GOT3 (cell line): ENCODE data around the gene PROSER2.

Experiments
- DNase-seq: peaks from one replicate; lab custom pipeline; 2025; ENCODE audit warnings: mixed read lengths; lab: John Stamatoyannopoulos, UW

The PROSER2 gene, protein sequence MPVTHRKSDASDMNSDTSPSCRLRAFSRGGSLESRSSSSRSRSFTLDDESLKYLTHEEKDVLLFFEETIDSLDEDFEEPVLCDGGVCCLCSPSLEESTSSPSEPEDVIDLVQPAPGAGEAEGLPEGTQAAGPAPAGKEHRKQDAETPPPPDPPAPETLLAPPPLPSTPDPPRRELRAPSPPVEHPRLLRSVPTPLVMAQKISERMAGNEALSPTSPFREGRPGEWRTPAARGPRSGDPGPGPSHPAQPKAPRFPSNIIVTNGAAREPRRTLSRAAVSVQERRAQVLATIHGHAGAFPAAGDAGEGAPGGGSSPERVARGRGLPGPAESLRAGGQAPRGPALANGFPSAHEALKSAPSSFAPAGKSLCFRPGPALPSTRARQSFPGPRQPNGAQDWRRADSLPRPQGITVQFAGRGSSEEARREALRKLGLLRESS

DNA sequence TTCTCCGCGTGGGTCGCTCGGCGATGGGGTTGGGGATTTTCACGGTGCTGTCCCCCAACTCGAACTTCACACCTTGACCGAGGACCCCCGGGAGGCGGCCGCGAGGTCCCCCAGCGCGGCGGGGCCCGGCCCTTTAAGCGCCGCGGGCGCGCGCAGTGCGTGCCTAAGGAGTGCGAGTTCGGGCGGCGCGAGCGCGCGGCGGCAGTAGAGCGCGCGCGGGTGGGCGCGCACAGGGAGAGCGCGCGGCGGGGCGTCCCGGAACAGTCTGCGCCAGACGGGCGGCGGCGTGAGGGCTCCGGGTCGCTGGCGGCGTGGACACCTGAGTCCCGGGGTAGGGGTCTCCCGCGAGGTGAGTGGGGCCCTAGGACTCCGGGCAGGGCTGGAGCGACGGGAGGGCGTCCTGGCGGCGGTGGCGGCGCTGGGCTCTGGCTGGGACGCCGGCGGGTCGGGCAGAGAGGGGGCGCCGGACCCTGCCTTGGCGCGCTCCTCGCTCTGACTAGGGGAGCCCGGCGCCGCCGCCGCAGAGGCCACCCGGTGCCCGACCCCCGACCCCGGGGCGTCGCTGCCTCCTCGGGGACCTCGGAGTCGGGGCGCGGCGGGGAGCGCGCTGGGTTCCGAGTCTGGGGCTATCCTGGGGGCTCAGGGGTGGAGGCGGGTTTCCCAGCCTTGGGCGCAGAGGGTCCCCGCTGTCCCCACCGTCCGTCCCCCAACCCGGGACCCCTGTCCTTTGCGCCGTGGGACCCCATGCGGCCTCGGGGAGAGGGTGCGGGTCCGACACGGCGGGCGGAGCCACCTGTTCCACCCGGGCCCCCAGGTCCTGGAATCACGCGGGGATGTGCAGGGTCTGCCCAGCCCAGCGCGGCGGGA is at the start of gene PROSER2:
Gene PROSER2 (plus strand): TSS at position 235 of the 867 bp plus-strand sequence. CDS start 28,722 bp downstream, outside the sequence.
- DNase-seq = no peak

DNA sequence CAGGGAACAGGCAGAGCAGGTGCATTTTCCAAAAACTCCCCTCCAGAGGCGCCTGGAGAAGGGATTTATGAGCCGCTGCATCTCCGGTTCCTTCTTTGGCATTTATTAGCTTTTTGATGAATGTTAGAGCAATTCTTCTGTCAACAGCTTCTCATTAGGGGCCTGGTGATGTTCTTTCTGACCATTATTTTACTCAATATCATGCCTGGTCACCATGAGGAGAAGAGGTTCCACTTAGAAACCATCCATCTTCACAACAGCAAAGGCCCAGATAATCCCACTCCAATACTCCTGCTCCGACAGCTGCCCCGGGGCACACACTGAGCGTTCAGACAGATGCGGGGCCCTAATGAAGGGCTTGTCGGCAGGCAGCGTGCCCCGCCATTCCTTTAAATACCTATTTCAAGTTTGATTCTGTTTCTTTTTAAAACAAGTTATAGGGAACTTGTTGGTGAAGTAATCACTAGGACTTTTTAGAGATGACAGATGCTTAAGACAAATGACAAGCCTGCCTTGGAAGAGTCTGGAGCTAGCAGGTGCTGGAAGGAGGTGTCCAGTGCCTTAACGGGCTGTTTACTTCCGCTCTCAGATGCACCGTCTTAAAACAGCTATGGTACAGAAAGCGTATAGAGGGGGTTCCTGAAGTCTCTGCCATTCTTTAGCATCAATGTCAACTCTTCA is 49.3 kb upstream of the PROSER2 start:
- no peak for DNase-seq

DNA sequence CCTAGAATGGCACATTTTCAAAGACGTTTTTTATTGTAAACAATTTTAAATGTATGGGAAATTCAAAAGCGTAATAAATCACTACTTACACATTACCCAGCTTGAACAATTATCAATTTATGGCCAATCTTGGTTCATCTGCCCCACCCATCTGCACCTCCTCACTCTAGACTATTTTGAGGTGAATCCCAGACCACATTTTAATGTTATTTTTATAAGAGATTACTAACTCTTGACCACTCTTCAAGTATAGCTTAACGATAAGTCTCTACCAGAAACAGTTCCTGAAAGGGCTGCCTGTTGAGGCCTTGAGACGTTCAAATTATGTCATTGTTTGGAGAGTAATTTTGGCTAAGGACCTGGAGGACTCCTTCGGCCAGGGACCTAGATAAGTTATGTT is 47.7 kb upstream of the PROSER2 start:
- DNase-seq = no peak

DNA sequence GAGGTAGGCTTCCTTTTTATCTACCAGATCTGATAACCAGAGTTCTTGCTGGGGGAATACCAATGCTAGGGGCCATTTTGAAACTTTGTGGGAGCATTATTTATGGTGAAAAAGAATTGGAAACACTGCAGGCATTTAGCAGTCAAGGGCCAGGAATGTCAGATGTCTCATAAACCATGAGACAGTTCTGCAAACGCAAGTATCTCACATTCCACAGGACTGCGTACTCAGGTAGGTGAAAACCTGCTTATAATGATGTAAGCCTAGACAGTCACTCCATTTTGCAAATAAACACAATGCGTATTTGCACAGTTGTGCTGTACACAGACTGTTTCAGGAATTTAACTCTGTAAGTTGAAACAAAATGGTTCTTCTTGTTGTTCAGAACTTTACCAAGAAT is 47.1 kb upstream of the PROSER2 start:
- no peak for DNase-seq

DNA sequence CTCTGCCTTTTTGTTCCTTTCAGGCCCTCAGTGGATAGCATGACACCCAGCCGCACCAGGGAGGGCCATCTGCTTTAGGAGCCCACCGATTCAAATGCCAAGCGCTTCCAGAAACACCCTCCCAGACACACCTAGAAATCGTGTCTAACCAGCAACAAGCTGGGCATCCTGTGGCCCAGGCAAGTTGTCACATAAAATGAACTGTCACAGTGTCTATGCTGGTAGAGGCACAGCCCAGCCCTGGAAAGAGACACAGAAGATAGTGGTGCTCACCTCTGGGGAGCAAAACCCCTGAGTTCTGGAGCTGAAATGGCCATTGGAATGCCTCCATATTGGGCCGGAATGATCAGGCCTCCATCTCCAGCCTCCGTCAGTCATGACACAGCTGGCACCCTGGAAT is 42.0 kb upstream of the PROSER2 start:
- DNase-seq = no peak

DNA sequence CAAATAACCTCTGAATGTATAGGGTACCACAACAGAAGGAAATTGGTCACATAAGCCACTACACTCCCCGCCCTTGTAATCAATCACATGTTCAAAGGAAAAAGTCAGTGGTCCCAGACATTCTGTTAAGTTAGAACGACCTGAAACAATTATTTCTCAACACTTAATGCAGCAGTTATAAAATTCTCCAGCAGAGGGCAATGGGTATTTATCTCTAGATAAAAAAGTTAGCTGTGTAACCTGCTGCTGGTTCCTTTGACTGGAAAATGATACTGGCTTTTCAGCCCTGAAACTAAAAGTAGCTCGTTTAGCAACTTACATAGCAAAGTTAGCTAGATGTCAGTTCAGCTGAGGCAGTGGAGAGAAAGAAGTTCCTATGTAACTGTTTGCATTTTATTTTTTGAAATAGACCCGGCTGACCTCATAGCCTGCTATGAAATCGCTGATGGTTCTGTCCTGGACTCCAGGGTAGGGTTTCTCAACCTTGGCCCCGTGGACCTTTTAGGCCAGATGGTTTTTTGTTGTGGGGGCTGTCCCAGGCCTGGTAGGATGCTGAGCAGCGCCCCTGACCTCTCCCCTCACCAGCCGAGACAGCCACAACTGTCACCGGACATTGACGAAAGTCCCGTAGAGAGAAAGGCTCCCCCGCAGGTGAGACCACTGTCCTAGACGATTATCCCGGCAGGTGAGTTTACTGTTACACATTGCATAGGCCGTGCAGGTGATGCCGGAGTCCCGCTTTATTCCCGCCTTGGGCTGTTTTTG is 40.2 kb upstream of the PROSER2 start:
- DNase-seq = no peak

DNA sequence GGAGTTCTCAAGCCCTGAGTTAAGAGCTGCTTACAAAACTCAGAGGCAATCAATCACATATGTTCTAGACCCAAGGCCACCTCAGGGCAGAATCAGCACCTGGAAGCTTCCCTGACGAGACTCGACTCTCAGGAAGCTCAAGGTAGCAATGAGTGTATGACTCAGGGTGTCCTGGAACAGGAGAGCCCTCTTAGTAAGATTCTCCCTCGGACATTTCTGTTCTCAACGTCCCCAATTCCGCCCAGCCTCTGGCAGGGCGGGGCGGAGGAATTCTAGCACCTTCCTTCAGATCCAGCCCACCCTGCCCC is 39.6 kb upstream of the PROSER2 start:
- no peak for DNase-seq

DNA sequence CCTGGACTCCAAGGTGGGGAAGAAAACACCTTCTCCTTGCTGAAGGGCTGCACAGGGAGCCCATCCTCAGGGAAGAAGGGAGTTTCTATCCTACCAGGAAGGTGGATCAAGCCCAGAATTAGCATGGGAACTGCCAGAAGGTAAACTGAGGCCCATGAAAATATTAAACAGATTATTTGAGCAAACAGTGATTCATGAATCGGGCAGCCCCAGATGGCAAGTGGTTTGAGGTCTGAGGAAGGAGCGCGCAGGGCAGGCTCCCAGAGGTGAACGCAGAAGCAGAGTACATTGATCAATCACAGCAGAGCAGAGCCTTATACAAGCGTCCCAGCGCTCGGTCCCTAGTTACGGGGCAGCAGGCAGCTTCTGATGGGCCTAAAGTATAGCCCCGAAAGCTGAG is 35.8 kb upstream of the PROSER2 start:
- DNase-seq = no peak

DNA sequence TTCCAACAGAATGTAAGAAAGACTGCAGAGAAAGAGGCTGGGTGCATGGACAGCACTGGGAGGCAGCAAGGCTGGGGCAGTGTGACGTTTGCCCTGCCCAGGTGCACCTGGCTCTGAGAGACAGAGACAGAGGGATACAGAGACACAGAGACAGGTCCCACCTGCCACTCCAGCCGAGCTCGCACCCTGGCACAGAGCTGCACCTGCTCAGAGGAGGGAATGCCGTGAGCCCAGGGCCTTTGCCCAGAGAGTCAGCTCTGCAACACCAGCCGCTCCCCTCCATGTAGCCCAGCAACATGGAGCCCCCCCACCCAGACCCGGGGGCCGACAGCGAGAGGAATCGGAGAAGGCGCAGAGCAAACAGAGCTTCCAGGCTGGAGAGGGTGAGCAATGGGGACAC is 35.3 kb upstream of the PROSER2 start:
- DNase-seq = no peak

DNA sequence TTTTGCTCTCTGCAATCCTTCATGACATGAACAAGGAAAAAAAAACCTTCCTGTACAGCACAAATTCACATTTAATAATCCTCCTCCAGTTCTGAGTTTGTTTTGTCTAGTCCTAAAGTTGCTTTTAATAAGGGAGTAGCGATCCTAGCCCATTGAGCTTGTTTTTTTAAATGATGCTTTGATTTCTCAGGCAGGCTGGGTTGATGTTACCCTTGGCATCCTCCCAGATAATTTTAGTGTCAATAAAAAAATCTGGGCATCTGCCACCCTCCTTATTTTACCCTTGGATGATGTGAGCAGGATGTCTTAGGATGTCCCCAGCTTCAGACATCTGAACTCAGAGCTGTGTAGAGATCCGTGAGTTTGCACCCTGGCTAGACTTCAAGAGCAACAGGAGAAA is 33.9 kb upstream of the PROSER2 start:
- DNase-seq = no peak

DNA sequence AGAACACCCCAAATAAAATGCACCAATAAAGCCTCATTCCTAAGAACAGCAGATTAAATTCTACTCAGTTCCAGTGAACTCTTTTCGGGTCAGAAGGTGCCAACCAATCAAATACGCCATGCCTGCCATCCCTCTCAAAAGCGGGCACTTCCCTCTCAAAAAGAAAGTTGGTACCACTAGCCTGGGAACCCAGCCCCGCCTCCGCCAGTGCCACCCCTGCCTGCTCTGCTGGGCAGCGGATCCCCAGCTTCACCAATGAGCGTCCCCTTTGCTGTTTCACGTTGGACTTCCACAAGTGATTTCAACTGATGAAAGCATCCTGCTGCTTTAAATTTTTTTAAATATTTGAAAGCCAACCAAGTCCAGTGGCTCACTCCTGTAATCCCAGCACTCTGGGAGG is 33.2 kb upstream of the PROSER2 start:
- DNase-seq = no peak

DNA sequence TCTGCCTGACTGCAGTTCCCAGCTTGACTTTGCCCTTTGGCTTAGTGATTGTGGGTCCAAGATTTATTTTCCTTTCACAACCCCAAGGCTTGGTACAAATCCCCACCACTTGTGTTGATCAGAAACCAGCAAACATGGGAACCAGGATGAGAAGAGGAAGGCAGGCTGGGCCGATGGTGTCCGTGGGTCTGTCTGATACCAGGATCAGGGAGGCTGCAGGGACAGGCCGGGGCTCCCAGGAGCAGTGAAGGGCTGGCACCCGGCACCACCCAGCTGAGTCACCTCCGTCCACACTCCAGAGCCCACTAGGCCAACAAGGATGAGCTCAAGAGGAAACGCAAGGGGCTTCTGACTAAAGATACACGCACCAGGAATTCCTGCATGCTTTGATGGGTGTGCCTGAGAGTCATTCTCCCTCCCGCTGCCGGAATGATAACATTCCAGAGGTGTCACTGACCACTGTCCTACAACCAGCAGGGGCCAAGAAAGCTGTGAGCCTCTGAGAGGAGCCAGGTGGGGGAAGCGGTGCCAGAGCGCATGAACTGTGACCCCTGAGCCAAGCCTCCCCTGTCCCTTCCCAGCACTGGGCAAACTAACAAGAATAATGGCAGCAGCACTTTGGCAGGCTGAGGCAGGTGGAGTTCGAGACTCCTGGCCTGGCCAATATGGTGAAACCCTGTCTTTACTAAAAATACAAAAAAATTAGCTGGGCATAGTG is 29.2 kb upstream of the PROSER2 start:
- no peak for DNase-seq

DNA sequence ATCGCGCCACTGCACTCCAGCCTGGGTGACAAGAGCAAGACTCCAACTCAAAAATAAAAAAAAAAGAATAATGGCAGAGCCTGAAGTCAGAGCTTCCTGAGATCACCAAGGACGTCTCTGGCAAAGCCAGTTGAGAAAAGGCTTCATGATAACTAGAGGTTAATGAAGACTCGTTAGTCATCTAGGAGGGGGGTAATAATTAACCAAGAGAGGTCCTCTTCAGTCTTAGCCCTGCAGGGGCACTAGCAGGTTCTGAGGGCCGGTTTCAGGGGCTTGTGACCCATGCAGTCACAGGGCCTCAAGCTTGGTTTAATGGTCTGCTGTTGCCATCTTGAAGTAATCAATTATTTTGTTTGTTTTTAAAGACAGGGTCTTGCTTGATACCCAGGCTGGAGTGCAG is 28.6 kb upstream of the PROSER2 start:
- DNase-seq = no peak

DNA sequence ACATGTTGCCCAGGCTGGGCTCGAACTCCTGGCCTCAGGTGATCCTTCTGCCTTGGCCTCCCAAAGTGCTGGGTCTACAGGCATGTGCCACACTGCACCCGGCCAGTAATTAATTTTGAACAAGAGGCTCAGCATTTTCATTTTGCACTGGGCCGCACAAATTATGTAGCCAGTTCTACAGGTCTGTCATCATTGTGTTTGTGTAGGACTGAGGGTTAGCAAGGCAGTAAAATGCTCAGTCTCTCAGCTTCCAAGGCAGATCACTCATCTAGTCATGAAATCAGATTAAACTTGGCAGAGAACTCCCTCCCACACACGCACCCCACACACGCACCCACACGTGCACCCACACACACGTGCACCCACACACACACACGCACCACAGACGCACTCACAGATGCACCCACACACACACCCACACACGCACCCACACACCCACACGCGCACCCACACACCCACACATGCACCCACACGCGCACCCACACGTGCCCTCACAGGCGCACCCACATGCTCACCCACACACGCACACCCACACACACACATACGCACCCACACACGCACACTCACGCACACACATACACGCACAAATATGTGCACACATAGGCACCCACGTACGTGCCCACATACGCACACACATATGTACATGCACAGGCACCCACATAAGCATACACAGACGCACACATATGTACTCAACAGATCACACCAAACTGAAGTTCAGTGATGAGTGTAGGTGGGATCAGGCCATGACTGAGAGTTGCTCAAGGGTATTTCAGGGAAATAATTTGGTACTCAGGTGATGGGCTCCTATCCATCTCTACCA is 27.8 kb upstream of the PROSER2 start:
- no peak for DNase-seq

DNA sequence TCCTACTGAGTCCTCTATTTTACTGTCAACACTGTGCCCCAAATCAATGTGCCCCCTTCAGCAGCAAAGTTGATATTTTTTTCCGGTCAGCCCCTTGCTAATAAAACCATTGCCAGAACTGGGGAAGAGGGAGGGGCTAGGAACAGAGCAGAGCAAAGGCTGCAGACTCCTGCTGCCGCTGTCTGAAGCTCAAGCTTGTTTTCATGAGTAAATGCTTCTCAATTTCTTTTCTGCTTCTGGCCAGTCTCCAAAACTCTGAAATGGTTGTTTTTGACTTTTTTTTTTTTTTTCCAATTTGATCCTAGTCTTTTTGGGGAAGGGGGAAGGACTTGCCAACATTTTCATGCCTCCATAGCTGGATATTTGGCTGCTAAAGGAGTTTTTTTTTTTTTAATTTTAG is 26.7 kb upstream of the PROSER2 start:
- no peak for DNase-seq

DNA sequence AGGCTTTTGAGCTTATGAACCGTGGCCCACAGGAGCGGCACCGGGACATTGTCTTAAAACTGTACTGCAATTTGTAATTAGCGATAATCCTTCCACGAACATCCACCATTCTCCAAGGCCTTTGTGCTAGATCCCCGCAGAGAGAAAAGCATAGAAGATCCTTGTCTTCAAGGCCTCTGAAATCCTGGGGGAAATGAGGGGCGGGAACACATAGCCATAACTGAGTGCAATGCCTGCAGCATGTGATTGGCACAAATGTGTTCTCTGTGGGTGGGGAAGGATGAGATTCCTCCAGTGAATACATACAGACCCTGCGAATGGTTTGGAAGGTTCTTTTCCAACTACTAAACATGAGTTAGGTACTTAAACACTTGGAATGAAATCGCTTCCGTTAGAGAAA is 25.9 kb upstream of the PROSER2 start:
- DNase-seq = no peak

DNA sequence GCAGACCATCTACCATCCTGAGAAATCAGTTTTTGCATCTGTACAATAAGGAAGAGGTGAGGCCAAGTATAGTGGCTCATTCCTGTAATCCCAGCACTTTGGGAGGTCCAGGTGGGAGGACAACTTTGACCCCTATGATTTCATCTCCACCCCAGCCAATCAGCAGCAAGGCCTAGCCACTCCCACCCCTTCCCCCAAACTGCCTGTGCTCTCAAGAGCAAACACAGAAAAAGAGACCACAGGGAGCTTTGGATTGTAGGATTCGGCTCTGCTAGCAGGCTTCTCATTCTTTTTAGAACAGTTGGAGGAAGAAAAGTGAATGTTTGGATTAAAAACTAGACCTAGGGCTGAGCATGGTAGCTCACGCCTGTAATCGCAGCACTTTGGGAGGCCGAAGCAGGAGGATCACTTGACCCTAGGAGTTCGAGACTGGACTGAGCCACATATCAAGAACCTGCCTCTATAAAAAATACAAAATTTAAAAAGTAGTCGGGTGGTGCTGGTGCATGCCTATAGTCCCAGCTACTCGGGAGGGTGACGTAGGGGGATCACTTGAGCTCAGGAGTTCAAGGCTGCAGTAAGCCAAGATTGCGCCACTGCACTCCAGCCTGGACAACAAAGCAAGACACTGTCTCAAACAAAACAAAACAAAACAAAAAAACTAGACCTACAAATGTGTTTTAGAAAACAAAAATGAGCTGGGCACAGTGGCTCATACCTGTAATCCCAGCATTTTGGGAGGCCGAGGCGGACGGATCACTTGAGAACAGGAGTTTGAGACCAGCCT is 25.1 kb upstream of the PROSER2 start:
- DNase-seq = no peak

DNA sequence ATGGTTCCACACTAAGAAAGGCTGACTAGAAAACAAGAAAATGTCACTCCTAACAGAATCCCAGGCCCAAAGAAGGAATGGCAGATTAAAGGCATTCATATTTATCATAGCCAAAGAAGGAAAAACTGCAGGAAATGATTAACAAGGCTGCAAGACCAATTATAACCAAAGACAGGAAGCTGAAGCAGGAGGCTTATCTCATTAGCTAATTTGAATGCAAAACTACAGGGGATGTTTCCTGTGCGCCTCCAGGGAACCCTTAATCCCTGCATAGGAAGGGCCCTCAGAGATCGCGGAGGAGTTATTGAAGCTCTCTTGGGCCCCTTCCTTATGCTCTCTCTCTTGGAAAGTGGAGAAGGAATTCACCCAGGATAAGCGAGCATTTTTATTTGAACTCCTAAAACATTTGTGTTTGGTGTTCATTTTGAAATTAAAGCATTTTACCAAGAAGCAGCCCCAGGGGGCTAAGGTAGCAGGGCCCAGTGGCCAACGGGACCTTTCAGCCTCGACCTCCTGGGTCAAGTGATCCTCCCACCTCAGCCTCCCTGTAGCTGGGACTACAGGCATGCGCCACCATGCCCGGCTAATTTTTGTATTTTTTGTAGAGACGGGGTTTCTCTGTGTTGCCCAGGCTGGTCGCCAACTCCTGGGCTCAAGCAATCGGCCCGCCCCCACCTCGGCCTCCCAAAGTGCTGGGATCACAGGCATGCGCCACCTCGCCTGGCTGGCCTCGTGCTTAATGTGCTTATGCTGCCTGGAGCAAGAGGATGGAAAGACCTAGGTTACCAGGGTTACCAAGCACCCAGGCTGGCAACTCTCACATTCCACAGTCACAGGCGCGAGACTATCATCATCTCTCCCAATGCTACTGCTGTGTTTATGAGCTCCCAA is 24.1 kb upstream of the PROSER2 start:
- no peak for DNase-seq

DNA sequence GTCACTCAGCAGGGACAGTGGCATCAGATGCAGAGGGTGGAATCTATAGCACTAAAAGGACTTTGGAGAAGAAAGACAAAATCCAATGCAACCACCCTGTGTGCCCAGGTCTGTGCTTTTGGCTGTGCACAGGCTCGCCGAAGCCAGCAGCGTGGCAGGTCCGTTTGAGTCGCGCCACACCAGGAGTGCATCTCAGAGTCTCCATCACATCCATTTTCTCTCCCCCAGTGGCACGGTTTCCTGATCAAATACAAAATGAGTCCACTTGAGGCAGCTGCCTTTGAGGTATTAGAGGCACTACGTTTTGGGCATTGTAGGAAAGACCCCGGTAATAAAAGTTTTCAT is 23.4 kb upstream of the PROSER2 start:
- DNase-seq = no peak
